ENCODE results near the gene RGS11. TPM values are rescaled to one million over a fixed set of nuclear protein-coding genes. Genes with fewer than 3 reads are reported as not detected.

RGS11 gene
- total RNA-seq, 2 donors from 2014 or later, result 14.8 to 15.3 TPM

Other genes with a start within 250 kb of the RGS11 start
- gene POLR3K, start 222.3 kb downstream of the RGS11 start, total RNA-seq, result 10 to 100 TPM; 11.4 to 11.7 TPM
- 10 to 100 TPM; 54.7 to 56.9 TPM for gene SNRNP25, start 222.1 kb downstream of the RGS11 start, total RNA-seq
- 10 to 100 TPM; 15.5 to 22.1 TPM for gene RHBDF1, start 203.3 kb downstream of the RGS11 start, total RNA-seq
- 10 to 100 TPM; 29.9 to 40.2 TPM for gene MPG, start 197.7 kb downstream of the RGS11 start, total RNA-seq
- gene NPRL3, start 137.3 kb downstream of the RGS11 start, total RNA-seq, result 10 to 100 TPM; 18.3 to 18.7 TPM
- gene HBZ, start 123.3 kb downstream of the RGS11 start, total RNA-seq, result under 1 TPM in 1 of 2 donors, not detected in 1; 0.32 TPM
- not detected for gene HBM, start 110.0 kb downstream of the RGS11 start, total RNA-seq
- gene HBA2, start 103.1 kb downstream of the RGS11 start, total RNA-seq, result 100 to 1,000 TPM in 1 of 2 donors, 10 to 100 TPM in 1; 50.7 to 136 TPM
- 100 to 1,000 TPM in 1 of 2 donors, 10 to 100 TPM in 1; 62.0 to 232 TPM for gene HBA1, start 99.3 kb downstream of the RGS11 start, total RNA-seq
- not detected for gene HBQ1, start 95.5 kb downstream of the RGS11 start, total RNA-seq
- gene LUC7L, start 46.5 kb downstream of the RGS11 start, total RNA-seq, result 10 to 100 TPM; 28.2 to 32.9 TPM
- gene FAM234A, start 41.1 kb downstream of the RGS11 start, total RNA-seq, result 100 to 1,000 TPM; 119 to 160 TPM
- 1 to 10 TPM; 4.9 to 5.1 TPM for gene ARHGDIG, start 4.6 kb upstream of the RGS11 start, total RNA-seq
- gene PDIA2, start 7.2 kb upstream of the RGS11 start, total RNA-seq, result 1 to 10 TPM; 2.4 to 3.6 TPM
- 10 to 100 TPM; 10.9 to 12.3 TPM for gene AXIN1, start 76.8 kb upstream of the RGS11 start, total RNA-seq
- gene MRPL28, start 94.6 kb upstream of the RGS11 start, total RNA-seq, result 10 to 100 TPM; 63.2 to 63.4 TPM
- gene PGAP6, start 106.0 kb upstream of the RGS11 start, total RNA-seq, result 10 to 100 TPM; 27.3 to 33.5 TPM
- 10 to 100 TPM; 45.3 to 71.1 TPM for gene NME4, start 121.3 kb upstream of the RGS11 start, total RNA-seq
- 10 to 100 TPM in 1 of 2 donors, 1 to 10 TPM in 1; 8.9 to 15.9 TPM for gene DECR2, start 125.9 kb upstream of the RGS11 start, total RNA-seq
- 10 to 100 TPM; 24.2 to 38.1 TPM for gene RAB11FIP3, start 149.7 kb upstream of the RGS11 start, total RNA-seq

All from left cardiac atrium (tissue), 2 donors.